ENCODE measurements around the gene TBCD. TPM values are rescaled to one million over a fixed set of nuclear protein-coding genes. Genes with fewer than 3 reads are reported as not detected.

Gene TBCD
- total RNA-seq, 1 donor from 2014 or later, result 49.9 TPM

- ATAC-seq (ENCODE audit: low read depth), result peak; percentile 32
- no peaks in the 10 kb centered on the region for H3K36me3 Mint-ChIP-seq (ENCODE audit: low read depth)
- CTCF ChIA-PET, result interaction anchor here (0.6 to 1.4 kb wide), 4 partner anchors 33 to 130 kb away, joined by 3 to 4 read pairs (median 4); no protein-coding TSS in a partner anchor
- POLR2A ChIA-PET, result interaction anchor here (0.9 to 1.8 kb wide), 3 partner anchors 41 to 47 kb away, joined by 3 to 6 read pairs (median 4); no protein-coding TSS in a partner anchor
- peak overlapping the region; percentile 17 for H3K4me3 Mint-ChIP-seq
- H3K27me3 Mint-ChIP-seq, result no peaks in the 10 kb centered on the region
- H3K4me1 Mint-ChIP-seq, result peaks cover 48% of the 10 kb centered on the region
- no peaks in the 10 kb centered on the region for H3K9me3 Mint-ChIP-seq
- TF ChIP-seq CTCF (IDR thresholded peaks at IDR 0.05), result no peak
- no peak for DNase-seq
- intact Hi-C loops (cut with micrococcal nuclease), result no loop called here
- H3K27ac Mint-ChIP-seq, result peak overlapping the region; percentile 16
Observed at GRCh38 chr17:82911822-82912221, 160.0 kb downstream of the TBCD start.

DNA sequence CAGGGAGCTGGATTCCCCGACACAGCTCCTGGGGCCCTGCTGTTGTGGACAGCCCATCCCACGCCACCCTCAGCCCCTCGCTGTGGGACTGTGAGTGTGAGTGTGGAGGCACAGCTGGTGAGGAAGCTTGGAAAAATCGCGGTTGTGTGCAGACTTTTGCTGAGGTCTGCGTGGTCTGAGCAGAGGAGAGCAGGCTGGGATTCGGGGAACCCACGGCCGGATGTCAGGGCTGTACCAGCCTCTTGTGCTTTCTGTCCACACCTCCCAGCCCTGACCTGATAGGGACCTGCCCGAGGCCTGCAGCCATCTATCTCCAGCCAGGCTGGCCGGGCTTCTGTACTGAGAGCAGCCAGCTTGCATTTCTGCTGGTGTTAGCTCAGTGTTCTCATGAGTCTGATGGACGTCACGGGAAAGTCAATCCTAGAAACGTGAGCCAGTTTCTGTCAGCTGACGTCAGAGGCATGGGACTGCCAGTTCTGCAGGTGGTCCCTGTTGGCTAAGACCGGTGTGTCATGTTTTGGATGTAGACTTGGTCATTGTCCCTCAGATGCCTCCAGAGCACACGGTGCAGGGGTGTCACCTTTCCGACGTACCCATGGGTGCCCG lies 160.7 kb downstream of the TBCD start:
- no peak for DNase-seq
- H3K4me3 Mint-ChIP-seq, result no peak overlapping the region
- no peak for TF ChIP-seq CTCF (IDR thresholded peaks at IDR 0.05)
- intact Hi-C loops (cut with micrococcal nuclease), result no loop called here
- ATAC-seq (ENCODE audit: low read depth), result no peak
- H3K27ac Mint-ChIP-seq, result no peak overlapping the region
- no peaks in the 10 kb centered on the region for H3K9me3 Mint-ChIP-seq
- ChIA-PET POLR2A (interaction anchor here (0.6 to 1.8 kb wide), 4 partner anchors 41 to 131 kb away, joined by 3 to 6 read pairs (median 4); no protein-coding TSS in a partner anchor), CTCF (interaction anchor here (0.6 to 1.4 kb wide), 2 partner anchors 41 to 131 kb away, joined by 4 read pairs; no protein-coding TSS in a partner anchor)
- peaks cover 48% of the 10 kb centered on the region for H3K4me1 Mint-ChIP-seq
- H3K27me3 Mint-ChIP-seq, result no peaks in the 10 kb centered on the region
- no peaks in the 10 kb centered on the region for H3K36me3 Mint-ChIP-seq (ENCODE audit: low read depth)

DNA sequence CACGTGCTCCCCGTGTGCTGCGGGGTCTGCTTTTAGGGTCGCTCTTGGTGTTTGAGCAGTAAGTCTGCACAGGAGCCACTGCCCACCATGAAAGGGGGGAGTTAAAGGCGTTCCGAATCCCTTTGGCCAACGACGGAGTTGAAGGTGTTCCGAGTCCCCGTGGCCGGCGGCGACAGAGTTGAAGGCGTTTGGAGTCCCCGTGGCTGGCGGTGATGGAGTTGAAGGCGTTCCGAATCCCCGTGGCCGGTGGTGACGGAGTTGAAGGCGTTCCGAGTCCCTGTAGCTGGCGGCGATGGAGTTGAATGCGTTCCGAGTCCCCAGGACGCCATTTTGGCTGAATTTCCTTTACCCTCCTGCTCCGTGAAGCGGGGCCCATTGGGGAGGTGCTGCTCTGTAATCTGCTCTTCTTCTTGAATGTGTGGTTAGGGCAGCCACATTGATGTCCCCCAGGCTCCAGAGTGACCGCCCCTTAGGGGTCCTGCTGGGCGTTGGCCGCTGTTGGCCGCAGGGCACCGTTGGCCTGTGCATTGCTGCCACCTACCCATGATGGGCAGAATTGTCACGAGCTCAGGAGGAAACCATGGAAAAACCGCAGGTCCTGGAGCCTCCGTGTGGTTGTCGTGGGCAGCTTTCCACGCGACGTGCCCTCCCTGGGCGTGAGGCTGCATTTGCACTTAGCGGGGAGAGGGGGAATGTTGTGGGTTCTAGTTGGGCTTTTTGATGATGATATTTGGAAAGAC lies 161.6 kb downstream of the TBCD start:
- ChIA-PET CTCF (interaction anchor here (1.0 to 5.8 kb wide), 6 partner anchors 16 to 133 kb away, joined by 3 to 49 read pairs (median 8); no protein-coding TSS in a partner anchor), POLR2A (interaction anchor here (1.0 to 1.8 kb wide), 3 partner anchors 44 to 94 kb away, joined by 3 to 6 read pairs (median 4); no protein-coding TSS in a partner anchor)
- ATAC-seq (ENCODE audit: low read depth) (no peak), DNase-seq (no peak)
- Mint-ChIP-seq H3K9me3 (no peaks in the 10 kb centered on the region), H3K27me3 (no peaks in the 10 kb centered on the region), H3K4me1 (peaks cover 43% of the 10 kb centered on the region), H3K4me3 (no peak overlapping the region), H3K27ac (no peak overlapping the region), H3K36me3 (ENCODE audit: low read depth) (no peaks in the 10 kb centered on the region)
- intact Hi-C loops (cut with micrococcal nuclease), result loop anchor here (1.0 to 2.0 kb wide), 2 partner anchors 43 to 131 kb away; no protein-coding TSS in a partner anchor
- TF ChIP-seq CTCF (IDR thresholded peaks at IDR 0.05), result no peak

- POLR2A ChIA-PET, result interaction anchor here (0.7 to 1.8 kb wide), 6 partner anchors 36 to 285 kb away, joined by 3 to 7 read pairs (median 5); partner anchors contain the start of gene METRNL
- CTCF ChIA-PET, result interaction anchor here (0.9 to 5.8 kb wide), 9 partner anchors 17 to 138 kb away, joined by 3 to 49 read pairs (median 6); no protein-coding TSS in a partner anchor
- Mint-ChIP-seq H3K4me1 (peaks cover 41% of the 10 kb centered on the region), H3K27me3 (no peaks in the 10 kb centered on the region), H3K4me3 (no peak overlapping the region), H3K36me3 (ENCODE audit: low read depth) (peaks cover 6% of the 10 kb centered on the region), H3K9me3 (no peaks in the 10 kb centered on the region), H3K27ac (no peak overlapping the region)
- DNase-seq (no peak), ATAC-seq (ENCODE audit: low read depth) (peak; percentile 58)
- no peak for TF ChIP-seq CTCF (IDR thresholded peaks at IDR 0.05)
- intact Hi-C loops (cut with micrococcal nuclease), result loop anchor here (1.0 to 2.0 kb wide), 2 partner anchors 44 to 132 kb away; no protein-coding TSS in a partner anchor
Observed at GRCh38 chr17:82914375-82914774, 162.5 kb downstream of the TBCD start.

Data from activated B cell treated with CpG ODN at 0.5 μM for 24 hours (primary cell).